SU-DHL-6 (cell line): ENCODE data around the gene SEMA5A.

Experiments used
- H2AFZ ChIP-seq: fragments of 200-600 bp; sonication (generic); 2 replicates; pipeline ENCODE4 v1.6.1; 2014; ENCODE audit warnings: low read depth, mild to moderate bottlenecking, moderate library complexity, mixed read lengths, antibody characterized with exemption, low read length; ENCODE audit not compliant: severe bottlenecking
- H3F3A ChIP-seq: fragments of 200-600 bp; shearing (Covaris generic); 2 replicates; pipeline ENCODE4 v1.6.0; 2016; ENCODE audit warnings: antibody characterized with exemption, mild to moderate bottlenecking; ENCODE audit not compliant: insufficient read depth
- H3K27ac ChIP-seq: fragments of 200-600 bp; sonication (generic); 2 replicates; pipeline ENCODE4 v1.5.1; 2016; ENCODE audit warnings: low read depth, mild to moderate bottlenecking, low read length, moderate library complexity, mixed read lengths
- H3K27me3 ChIP-seq: fragments of 200-600 bp; sonication (generic), shearing (Covaris generic); 2 replicates; pipeline ENCODE4 v1.6.0; 2014; ENCODE audit warnings: mild to moderate bottlenecking, low read length
- H3K36me3 ChIP-seq: fragments of 200-600 bp; sonication (generic); 2 replicates; pipeline ENCODE4 v1.6.1; 2014; ENCODE audit warnings: mild to moderate bottlenecking, low read length, mixed read lengths
- H3K4me2 ChIP-seq: fragments of 300-600, 200-600 bp; shearing (Covaris generic), sonication (generic); 2 replicates; pipeline ENCODE4 v1.6.0; 2014; ENCODE audit warnings: low read length, low read depth, mild to moderate bottlenecking; ENCODE audit not compliant: poor library complexity, severe bottlenecking
- H3K4me3 ChIP-seq: fragments of 200-600 bp; sonication (generic); 2 replicates; pipeline ENCODE4 v1.5.1; 2014; ENCODE audit warnings: antibody characterized with exemption, low read length, mild to moderate bottlenecking, mixed read lengths; ENCODE audit not compliant: insufficient read depth, poor library complexity, severe bottlenecking
- H3K79me2 ChIP-seq: fragments of 200-600 bp; sonication (generic); 2 replicates; pipeline ENCODE4 v1.6.1; 2014; ENCODE audit warnings: mild to moderate bottlenecking, low read length, moderate library complexity; ENCODE audit not compliant: insufficient read depth
- H3K9ac ChIP-seq: fragments of 200-600 bp; sonication (generic); 2 replicates; pipeline ENCODE4 v1.7.0; 2014; ENCODE audit warnings: mild to moderate bottlenecking, low read length
- H3K9me2 ChIP-seq: fragments of 200-600 bp; sonication (generic); replicated peaks from 2 replicates; pipeline ENCODE4 v1.6.1; 2014; ENCODE audit warnings: low read length; ENCODE audit not compliant: insufficient read depth
- H3K9me3 ChIP-seq: fragments of 200-600 bp; sonication (generic); 2 replicates; pipeline ENCODE4 v1.6.1; 2014; ENCODE audit warnings: low read length, mixed read lengths; ENCODE audit not compliant: insufficient read depth
- H4K20me1 ChIP-seq: fragments of 200-600 bp; sonication (generic); 2 replicates; pipeline ENCODE4 v1.6.1; 2014; ENCODE audit warnings: low read depth, mild to moderate bottlenecking, antibody characterized with exemption, low read length, moderate library complexity, mixed read lengths
- CTCF ChIP-seq: fragments of 200-600 bp; sonication (generic); IDR thresholded peaks from one replicate; pipeline ENCODE4 v1.5.1; 2017; ENCODE audit warnings: antibody characterized with exemption, mild to moderate bottlenecking, low read length, moderate library complexity; ENCODE audit not compliant: insufficient read depth, poor library complexity, severe bottlenecking
- EZH2phosphoT487 ChIP-seq: fragments of 200-600 bp; sonication (generic), shearing (Covaris generic); conservative IDR thresholded peaks from 2 replicates; pipeline ENCODE4 v1.6.1; 2018; ENCODE audit warnings: mild to moderate bottlenecking, antibody characterized with exemption, low read length, moderate library complexity, mixed read lengths

SEMA5A gene

GRCh38 chr5:9497347-9497746 is 48.5 kb downstream of the SEMA5A start:
- H3K9me3 ChIP-seq: no peaks in the 10 kb centered on the region
- no peak overlapping the region for H3K27ac ChIP-seq
- no peak overlapping the region for H2AFZ ChIP-seq
- H3K4me3 ChIP-seq: no peak overlapping the region
- no peak overlapping the region for H3K4me2 ChIP-seq
- no peaks in the 10 kb centered on the region for H3K79me2 ChIP-seq
- H3K36me3 ChIP-seq: no peaks in the 10 kb centered on the region
- no peak overlapping the region for H3K9ac ChIP-seq
- no peaks in the 10 kb centered on the region for H3K9me2 ChIP-seq
- no peaks in the 10 kb centered on the region for H3K27me3 ChIP-seq
- H4K20me1 ChIP-seq: no peaks in the 10 kb centered on the region
- TF ChIP-seq CTCF: no peak
- no peak for TF ChIP-seq EZH2phosphoT487
- no peaks in the 10 kb centered on the region for H3F3A ChIP-seq

DNA sequence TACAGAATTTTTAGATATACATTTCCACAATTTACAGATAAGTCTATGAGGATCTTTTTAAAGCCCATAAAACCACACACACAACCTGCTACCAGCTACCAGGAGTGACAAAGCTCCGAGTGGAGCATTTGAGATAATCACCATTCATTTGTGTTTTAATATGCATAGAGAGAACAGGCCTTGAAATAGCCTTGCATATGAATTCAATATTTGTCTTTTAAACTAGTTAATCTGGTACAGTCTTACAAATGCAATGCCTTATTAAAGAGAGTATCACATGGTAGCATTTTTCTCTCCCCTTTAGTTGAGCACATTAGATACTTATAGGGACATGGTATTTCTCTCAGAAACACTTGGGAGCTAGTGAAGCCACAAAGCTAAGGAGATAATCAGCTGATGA is 49.1 kb downstream of the SEMA5A start:
- H3K9me3 ChIP-seq: no peaks in the 10 kb centered on the region
- H3K4me3 ChIP-seq: no peak overlapping the region
- H3K79me2 ChIP-seq: no peaks in the 10 kb centered on the region
- no peaks in the 10 kb centered on the region for H3K36me3 ChIP-seq
- H3F3A ChIP-seq: no peaks in the 10 kb centered on the region
- no peaks in the 10 kb centered on the region for H4K20me1 ChIP-seq
- H2AFZ ChIP-seq: no peak overlapping the region
- no peak overlapping the region for H3K4me2 ChIP-seq
- H3K9ac ChIP-seq: no peak overlapping the region
- no peaks in the 10 kb centered on the region for H3K9me2 ChIP-seq
- TF ChIP-seq CTCF (no peak), EZH2phosphoT487 (no peak)
- no peaks in the 10 kb centered on the region for H3K27me3 ChIP-seq
- no peak overlapping the region for H3K27ac ChIP-seq

DNA sequence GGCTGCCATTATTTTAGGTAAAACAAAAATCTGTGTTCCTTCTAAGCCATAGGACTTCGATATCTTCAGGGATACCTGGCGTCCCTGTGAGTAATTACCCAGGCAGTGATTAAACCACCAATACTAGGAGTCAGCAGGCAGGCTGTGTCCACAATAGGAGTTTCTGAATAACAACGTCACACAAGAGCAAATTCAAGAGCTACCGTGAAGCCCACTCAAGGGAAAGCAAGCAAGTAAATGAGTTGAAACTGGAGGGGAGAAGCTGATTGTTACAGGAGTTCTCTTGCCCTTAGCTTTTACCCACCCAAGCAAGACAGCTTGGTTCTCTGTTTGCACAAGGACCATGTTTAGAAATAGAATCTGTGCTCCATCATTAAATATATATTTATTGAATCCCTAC is 50.8 kb downstream of the SEMA5A start:
- no peak for TF ChIP-seq EZH2phosphoT487
- TF ChIP-seq CTCF: no peak
- no peaks in the 10 kb centered on the region for H3K27me3 ChIP-seq
- no peaks in the 10 kb centered on the region for H3K79me2 ChIP-seq
- no peak overlapping the region for H3K9ac ChIP-seq
- H3K9me3 ChIP-seq: no peaks in the 10 kb centered on the region
- H3K27ac ChIP-seq: no peak overlapping the region
- no peaks in the 10 kb centered on the region for H3K36me3 ChIP-seq
- H3F3A ChIP-seq: no peaks in the 10 kb centered on the region
- H4K20me1 ChIP-seq: no peaks in the 10 kb centered on the region
- H3K4me3 ChIP-seq: no peak overlapping the region
- no peak overlapping the region for H2AFZ ChIP-seq
- no peak overlapping the region for H3K4me2 ChIP-seq
- no peaks in the 10 kb centered on the region for H3K9me2 ChIP-seq

DNA sequence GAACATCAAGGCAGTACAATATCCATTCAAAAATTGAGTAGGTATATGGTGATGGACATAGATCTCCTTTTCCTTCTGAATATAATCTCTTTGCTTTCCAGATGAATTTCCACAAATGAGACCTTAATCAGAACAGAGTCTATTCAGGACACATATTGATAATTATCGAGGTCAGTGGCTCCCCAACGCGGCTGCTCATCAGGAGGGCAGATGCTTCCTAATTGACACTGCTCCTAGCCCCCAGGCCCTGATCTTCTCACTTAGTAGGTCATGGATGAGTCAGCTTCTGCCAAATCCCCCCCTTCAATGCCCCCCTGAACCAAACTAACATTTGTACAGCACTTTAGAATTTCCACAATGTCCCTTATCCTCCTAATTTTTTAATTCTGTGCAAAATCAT is 51.6 kb downstream of the SEMA5A start:
- no peaks in the 10 kb centered on the region for H3F3A ChIP-seq
- H3K27me3 ChIP-seq: no peaks in the 10 kb centered on the region
- H3K4me3 ChIP-seq: no peak overlapping the region

More for the DNA sequence above, 51.6 kb downstream of the SEMA5A start:
- H3K79me2 ChIP-seq: no peaks in the 10 kb centered on the region
- no peaks in the 10 kb centered on the region for H3K36me3 ChIP-seq
- no peak overlapping the region for H2AFZ ChIP-seq
- no peak for TF ChIP-seq CTCF
- TF ChIP-seq EZH2phosphoT487: no peak
- no peak overlapping the region for H3K9ac ChIP-seq
- H3K27ac ChIP-seq: no peak overlapping the region
- H3K4me2 ChIP-seq: no peak overlapping the region
- no peaks in the 10 kb centered on the region for H4K20me1 ChIP-seq
- no peaks in the 10 kb centered on the region for H3K9me3 ChIP-seq
- H3K9me2 ChIP-seq: no peaks in the 10 kb centered on the region
